ENCODE data around the gene FYN. TPM values are rescaled to one million over a fixed set of nuclear protein-coding genes. Genes with fewer than 3 reads are reported as not detected.

FYN gene
- total RNA-seq, 1 donor from 2014 or later = 260 TPM

DNA sequence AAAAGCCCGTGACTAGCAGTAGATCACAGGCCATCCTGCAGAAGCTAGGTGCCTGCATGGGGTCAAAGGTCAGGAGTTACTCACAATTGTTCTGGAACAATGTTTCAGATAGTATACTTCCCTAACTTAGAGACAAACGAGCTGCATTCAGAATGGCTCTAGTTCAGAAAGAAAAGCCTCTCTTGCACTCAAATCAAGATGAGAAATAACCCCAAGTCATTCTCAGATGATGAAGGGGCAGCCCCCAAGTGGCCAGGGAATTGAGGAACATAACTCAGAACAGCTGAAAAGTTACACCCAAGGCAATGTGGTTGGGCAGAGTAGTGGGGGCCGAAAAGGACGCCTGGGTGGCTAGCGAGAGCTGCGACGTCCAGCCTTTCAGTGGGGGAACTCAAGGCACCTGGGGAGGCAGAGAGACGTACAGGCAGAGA is 27.8 kb downstream of the FYN start:
- H3K4me3 Mint-ChIP-seq = no peak overlapping the region
- TF ChIP-seq CTCF (conservative IDR thresholded peaks at IDR 0.05) = no peak
- no peaks in the 10 kb centered on the region for H3K36me3 Mint-ChIP-seq (ENCODE audit: low read depth)
- peaks cover 48% of the 10 kb centered on the region for H3K4me1 Mint-ChIP-seq
- no peak overlapping the region for H3K27ac Mint-ChIP-seq (ENCODE audit: unreplicated experiment)
- no peaks in the 10 kb centered on the region for H3K9me3 Mint-ChIP-seq
- H3K27me3 Mint-ChIP-seq (ENCODE audit: low read depth) = no peaks in the 10 kb centered on the region
- DNase-seq (ENCODE audit: low read depth, low spot score) = no peak

DNA sequence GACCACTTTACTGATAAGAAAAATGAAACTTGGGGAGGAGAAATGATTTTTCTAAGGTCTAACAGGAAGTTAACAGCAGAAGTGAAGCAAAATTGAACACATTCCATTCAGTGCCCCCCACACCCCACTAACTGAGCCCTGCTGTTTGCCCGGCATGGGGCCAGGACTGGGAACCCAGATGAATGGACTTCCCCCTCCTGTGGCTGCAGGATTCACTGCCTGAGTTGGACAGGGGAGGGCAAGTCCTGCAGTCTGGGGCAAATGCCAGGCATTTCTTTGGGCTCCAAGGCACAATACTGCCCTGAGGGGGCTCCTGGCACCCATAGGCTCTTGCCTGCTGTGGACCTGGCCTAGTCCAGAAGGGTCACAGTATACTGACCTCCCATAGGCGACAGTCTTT is 28.3 kb downstream of the FYN start:
- H3K4me3 Mint-ChIP-seq = no peak overlapping the region
- no peak for DNase-seq (ENCODE audit: low read depth, low spot score)
- no peak for TF ChIP-seq CTCF (conservative IDR thresholded peaks at IDR 0.05)
- no peaks in the 10 kb centered on the region for H3K36me3 Mint-ChIP-seq (ENCODE audit: low read depth)
- H3K9me3 Mint-ChIP-seq = no peaks in the 10 kb centered on the region
- H3K27ac Mint-ChIP-seq (ENCODE audit: unreplicated experiment) = peak overlapping the region; percentile 30
- H3K4me1 Mint-ChIP-seq = peaks cover 42% of the 10 kb centered on the region
- H3K27me3 Mint-ChIP-seq (ENCODE audit: low read depth) = no peaks in the 10 kb centered on the region

DNA sequence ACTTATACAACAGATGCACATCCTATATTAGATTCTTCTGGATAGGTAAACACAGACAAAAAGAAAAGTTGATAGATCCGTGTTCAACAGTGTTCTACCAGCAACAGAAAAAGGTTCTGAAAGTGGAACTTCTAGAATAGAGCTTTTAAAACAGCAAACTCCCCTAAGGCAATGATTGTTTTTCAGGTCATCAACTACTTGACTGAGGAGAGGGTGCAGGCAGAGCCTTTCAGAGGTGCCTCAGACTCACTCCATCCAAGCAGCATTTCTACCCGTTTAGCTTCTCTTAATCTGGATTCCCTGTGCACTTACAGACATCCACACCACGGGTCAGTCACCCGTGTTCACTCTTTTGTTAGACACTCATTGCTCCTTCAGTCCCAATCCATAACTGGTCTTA is 28.9 kb downstream of the FYN start:
- Mint-ChIP-seq H3K4me1 (peaks cover 37% of the 10 kb centered on the region), H3K4me3 (peak overlapping the region; percentile 51), H3K9me3 (no peaks in the 10 kb centered on the region), H3K27ac (ENCODE audit: unreplicated experiment) (peak overlapping the region; percentile 30), H3K27me3 (ENCODE audit: low read depth) (no peaks in the 10 kb centered on the region), H3K36me3 (ENCODE audit: low read depth) (no peaks in the 10 kb centered on the region)
- DNase-seq (ENCODE audit: low read depth, low spot score) = no peak
- no peak for TF ChIP-seq CTCF (conservative IDR thresholded peaks at IDR 0.05)

DNA sequence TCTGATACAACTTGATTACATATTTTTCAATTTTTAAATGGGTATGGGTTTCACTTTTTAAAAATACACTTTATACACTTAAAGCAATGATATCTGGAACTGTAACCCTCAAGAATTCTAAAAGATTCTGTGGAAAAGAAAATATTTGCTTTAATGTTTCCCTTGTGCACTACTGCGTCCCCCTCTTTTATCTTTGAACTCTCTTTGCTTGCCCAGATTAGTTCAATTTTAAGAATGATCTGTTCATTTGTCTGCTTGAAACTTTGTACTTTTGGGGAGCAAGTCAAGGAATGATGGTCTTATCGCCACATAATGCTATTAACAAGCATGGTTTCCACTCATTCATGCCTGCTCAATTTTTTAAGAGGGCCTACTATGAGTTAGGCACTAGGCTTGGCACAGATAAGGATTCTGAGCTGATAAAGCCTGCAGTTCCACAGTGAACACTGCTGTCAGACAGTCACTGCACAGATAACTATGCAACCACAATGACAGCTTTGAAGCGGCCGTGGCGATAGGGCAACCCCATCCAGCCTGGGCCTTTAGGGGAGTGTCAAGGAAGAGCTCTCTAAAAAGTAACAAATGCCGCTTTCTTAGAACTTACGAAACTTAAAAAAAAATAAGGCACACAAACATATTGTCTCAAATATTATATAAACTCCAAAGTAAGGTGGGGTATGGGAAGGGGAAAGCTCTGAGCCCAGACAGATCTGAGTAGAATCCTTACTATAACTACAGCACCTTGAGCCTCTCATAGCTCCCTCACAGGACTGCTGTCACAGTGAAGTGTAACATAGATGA is 29.7 kb downstream of the FYN start:
- peaks cover 37% of the 10 kb centered on the region for H3K4me1 Mint-ChIP-seq
- no peaks in the 10 kb centered on the region for H3K27me3 Mint-ChIP-seq (ENCODE audit: low read depth)
- no peak overlapping the region for H3K4me3 Mint-ChIP-seq
- H3K36me3 Mint-ChIP-seq (ENCODE audit: low read depth) = no peaks in the 10 kb centered on the region
- DNase-seq (ENCODE audit: low read depth, low spot score) = no peak
- no peak overlapping the region for H3K27ac Mint-ChIP-seq (ENCODE audit: unreplicated experiment)
- no peaks in the 10 kb centered on the region for H3K9me3 Mint-ChIP-seq
- no peak for TF ChIP-seq CTCF (conservative IDR thresholded peaks at IDR 0.05)

DNA sequence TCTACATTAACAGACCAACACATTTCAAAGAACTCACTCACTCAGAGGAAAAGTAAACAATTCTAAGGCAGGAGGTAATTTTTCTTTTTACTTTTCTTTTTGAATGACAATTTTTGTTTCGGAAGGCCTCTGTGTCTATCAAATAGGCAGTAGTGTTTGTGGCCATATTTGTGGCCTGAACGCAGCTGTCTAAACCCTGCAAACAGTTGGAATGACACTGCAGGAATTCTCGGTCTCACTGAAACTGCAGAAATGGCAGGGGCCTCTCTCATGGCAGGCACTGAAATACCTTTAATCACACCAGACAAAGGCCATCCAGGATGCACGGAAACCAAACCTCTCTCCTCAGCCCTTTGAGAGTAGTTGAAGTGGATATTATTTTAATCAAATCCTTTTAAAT is 30.4 kb downstream of the FYN start:
- H3K4me3 Mint-ChIP-seq = no peak overlapping the region
- peaks cover under 1% of the 10 kb centered on the region for H3K36me3 Mint-ChIP-seq (ENCODE audit: low read depth)
- no peak overlapping the region for H3K27ac Mint-ChIP-seq (ENCODE audit: unreplicated experiment)
- no peaks in the 10 kb centered on the region for H3K27me3 Mint-ChIP-seq (ENCODE audit: low read depth)
- TF ChIP-seq CTCF (conservative IDR thresholded peaks at IDR 0.05) = no peak
- peaks cover 33% of the 10 kb centered on the region for H3K4me1 Mint-ChIP-seq
- no peaks in the 10 kb centered on the region for H3K9me3 Mint-ChIP-seq
- DNase-seq (ENCODE audit: low read depth, low spot score) = no peak
